ENCODE measurements around the gene TRIB2.
"Not testable (repeated sequence)": the region's sequence is repeated elsewhere in the genome, so short reads cannot be mapped to it uniquely, and the experiment has no call there.

Gene TRIB2

DNA sequence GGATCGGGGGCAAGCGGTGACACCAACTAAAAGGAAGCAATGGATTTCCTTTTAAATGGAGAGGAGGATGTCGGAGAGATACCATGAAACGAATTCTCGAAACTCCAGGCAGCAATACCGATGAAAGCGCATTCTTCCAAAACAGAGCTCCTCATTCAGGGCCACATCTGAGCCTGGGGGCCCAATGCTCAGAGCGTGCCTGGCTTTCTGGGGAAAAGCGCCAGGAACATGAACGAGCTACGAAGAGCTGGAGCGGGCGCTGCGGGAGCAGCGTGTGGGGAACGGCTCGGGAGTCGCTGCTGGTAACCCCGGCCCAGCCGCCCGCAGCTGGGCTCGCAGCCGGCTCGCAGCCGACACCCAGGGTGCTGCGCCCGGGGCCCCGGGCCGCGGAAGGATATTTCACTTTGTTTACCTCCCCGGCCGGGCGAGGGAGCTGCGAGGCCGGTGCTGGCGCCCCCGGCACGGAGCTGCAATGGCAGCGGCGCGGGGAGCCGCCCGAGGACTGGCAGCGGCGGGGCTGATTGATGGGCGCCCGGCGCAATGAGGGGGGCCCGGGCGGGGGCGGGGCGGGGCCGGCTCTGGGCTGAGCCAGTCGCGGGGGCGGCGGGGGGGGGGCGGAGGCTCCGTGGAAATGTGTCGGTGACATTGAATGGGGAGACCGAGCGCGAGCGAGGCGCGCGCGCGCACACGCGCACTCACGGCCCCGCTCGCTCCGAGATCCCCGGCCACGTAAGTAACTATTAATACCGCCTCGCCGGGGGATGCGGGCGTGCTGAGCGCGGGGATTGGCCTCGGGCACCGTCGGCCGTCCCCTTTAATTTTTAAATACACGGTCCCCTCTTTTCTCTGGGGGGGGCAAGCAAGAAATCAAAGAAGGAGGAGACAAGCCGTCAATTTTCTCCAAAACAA, at the start of gene TRIB2:
Gene TRIB2, plus strand, starts transcription at position 655 of the 909 bp plus-strand sequence. CDS start 1,372 bp downstream, outside the sequence.
- peak; percentile 88 for DNase-seq

DNA sequence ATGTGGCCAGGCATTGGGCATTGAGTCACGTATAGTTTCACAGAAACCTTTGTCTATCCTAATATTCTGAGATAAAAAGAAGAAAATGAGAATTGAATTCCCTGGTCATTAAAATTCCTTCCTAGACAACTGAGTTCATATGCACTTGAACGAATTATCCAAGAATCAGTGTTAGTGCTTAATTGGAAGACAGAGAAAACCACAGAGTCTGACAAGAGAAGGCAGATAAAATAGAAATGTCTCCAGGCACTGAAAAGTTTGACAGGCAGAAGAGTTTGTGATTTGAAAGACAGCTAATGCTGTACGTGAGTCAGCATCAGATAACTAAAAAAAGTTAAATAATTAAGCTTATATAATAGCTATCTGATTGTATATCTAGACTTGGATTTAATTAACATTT, 47.7 kb upstream of the TRIB2 start:
- no peak for DNase-seq

DNA sequence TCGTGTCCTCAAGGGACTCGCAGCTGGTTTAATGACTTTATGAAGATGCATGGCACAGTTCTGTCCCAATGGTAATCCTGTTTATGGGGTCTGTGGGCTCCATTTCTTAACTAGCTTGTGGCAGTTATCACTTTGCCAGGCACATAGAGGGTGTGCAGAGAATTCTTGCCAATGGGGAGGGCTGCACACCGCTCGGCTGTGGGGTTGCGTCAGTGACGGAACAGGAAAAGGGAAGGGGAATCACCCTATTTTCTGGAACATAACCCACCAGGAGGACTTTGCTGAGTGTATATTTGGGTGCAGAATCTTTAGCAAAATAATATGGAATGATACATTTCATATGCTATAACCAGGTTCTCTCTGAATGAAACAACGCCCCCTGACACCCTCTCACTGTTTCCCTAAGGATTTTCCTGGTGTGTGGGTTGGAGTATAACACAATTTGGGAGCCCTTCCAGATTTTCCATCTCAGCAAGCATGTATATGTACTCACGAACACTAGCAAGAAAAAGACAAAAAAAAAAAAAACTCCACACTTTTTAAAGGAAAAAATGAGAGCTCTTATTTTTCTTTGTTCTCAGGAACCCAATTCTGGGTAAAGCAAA, 43.9 kb upstream of the TRIB2 start:
- no peak for DNase-seq

DNA sequence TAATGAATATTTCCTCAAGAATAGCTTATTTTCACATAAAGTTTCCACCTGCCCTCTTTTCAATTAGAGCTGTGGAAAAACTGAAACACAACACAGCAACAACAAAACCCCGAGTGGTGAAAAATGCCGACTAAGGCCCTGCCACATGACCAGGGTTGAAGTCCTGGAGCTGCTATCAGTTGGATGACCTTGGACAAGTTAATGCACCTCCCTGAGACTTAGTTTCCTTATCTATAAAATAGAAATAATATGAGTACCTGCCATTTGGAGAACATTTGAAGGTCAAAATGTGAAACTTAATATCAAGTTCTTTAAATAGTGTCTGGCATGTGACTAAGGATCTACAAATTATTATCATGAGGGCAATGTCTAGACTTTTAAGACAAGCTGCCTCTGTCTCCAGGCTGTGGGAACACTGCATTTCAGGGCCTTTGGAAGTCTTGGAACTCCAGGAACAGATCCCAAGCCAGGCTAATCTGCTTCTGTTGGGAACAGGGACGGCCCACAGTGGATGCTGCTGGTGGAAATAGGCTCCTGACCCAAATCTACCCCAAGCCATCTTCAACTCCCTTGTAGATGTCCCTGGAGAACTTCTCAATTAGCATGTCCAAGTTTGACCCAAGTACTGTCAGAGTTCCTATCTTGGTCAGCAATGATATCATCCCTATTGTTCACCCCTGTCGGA, 42.0 kb upstream of the TRIB2 start:
- DNase-seq: no peak

DNA sequence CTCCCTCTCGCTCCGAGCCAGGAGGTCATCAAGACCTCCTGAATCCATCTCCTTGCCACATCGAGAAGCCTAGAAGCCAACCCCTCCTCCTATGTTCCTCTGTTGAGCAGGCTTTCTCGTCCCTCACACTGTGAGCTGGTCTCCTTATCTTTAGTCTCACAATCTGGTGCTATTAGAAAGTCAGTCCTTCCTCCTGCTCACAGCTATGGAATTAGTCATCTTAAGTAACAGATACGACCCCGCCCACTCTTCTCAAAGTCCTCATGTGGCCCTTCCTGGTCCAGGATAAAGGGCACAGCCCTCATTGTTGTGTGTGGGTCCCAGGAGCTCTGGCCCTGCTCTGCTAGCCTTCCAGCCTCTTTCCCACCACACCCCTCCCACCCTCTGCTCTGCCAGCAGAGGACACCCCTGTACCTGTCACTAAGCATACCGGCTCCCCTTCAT, 41.4 kb upstream of the TRIB2 start:
- DNase-seq: no peak

DNA sequence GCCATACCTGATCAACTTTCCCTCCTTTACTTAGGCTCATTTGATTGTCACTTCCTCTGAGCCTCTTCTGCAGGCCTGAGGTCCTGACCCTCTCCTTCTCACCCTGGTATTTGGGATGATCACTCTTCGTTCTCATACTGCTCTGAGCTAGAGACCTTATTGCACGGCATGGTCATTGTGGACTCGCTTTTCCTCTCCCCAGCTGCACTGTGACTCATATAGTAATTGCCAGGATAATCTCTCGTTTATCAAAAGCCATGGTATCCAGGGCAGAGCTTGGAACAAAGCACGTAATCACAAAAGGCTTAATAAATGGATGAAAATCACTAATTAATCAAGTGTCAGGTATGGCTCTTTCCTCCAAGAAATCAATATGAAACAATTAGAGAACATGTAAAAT, 40.9 kb upstream of the TRIB2 start:
- DNase-seq: no peak

DNA sequence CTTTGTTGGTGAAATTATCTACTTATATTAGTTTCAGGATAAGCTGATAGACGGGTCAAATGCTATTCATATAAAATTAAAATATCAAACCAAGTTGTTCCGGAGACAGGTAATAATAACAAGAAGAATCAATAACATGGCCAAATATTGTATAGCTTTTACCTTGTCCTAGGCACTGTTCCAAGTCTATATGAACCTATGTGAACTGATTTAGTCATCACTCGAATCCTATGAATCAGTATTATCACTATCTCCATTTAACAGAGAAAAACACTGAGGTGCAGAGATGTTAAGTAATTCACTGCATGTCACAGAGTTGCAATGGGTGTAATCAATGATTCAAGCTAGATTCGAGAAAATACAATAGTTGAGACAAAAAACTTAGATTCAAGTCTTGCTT, 40.0 kb upstream of the TRIB2 start:
- DNase-seq: no peak

DNA sequence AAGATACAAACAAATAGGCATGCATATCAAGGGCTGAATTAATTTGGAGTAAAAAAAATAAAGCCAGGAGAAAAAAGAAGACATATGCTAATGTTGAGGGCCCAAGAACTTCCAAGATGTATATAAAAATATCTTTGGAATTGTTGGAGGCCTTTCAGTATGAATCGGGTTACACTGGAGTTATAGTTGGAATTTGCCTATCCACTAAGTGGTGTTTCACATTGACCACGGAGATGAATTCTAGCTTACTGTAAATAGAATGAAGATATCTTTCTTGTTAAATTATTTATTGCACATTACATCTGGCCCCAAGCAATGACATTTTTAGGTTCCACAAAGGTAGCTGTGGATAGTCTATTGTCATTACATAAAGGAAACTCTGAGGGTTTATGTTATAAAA, 38.5 kb upstream of the TRIB2 start:
- DNase-seq: no peak

DNA sequence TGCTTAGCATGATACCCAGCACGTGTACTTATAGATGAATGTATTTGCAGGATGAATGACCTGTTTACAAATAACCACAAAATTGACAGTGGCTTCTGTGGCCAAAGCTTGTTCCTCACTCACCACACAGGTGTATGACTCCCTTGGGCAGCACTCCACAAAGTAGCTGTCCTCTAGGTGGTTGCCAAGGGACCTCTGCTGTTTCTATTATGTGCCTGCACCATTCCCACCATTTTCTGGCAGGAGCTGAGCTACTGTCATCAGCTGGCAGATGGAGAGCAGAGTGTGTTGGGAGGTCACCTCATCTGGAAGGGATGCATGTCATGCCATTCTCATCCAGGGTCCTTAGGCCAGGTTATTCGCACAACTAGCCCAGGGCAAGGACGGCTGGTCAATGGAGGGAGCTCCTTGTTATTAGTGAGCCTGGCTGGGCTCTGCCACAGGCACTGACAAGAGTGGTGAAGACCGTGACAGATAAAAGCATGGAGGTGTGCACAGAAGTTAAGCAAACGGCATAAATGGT, 37.1 kb upstream of the TRIB2 start:
- no peak for DNase-seq

DNA sequence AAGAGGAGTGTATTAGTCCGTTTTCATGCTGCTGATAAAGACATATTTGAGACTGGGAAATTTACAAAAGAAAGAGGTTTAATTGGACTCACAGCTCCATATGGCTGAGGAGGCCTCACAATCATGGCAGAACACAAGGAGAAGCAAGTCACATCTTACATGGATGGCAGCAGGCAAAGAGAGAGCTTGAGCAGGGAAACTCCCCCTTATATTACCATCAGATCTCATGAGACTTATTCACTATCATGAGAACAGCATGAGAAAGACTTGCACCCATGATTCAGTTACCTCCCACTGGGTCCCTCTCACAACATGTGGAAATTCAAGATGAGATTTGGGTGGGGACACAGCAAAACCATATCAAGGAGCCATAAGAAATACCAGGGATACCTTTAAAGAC, 36.6 kb upstream of the TRIB2 start:
- not testable (repeated sequence) for DNase-seq

DNA sequence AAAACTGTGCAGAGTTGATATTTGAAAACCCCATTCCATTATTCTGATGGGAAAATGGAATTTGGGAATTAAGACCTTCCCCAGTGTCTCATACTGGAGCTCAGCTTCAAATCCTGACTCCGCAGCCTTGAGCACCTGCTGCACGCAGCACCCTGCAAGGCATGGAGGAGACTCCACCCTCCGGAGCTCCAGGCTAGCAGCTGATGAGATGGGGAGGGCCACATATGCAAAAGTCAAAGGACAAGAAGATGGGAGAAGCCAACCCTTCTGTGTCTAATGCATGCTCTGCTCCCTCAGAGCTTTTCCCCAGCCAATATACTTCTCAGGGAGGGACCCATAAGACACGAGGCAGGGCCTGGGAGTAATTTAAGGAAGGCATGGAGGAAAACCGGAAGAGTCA, 34.7 kb upstream of the TRIB2 start:
- no peak for DNase-seq

DNA sequence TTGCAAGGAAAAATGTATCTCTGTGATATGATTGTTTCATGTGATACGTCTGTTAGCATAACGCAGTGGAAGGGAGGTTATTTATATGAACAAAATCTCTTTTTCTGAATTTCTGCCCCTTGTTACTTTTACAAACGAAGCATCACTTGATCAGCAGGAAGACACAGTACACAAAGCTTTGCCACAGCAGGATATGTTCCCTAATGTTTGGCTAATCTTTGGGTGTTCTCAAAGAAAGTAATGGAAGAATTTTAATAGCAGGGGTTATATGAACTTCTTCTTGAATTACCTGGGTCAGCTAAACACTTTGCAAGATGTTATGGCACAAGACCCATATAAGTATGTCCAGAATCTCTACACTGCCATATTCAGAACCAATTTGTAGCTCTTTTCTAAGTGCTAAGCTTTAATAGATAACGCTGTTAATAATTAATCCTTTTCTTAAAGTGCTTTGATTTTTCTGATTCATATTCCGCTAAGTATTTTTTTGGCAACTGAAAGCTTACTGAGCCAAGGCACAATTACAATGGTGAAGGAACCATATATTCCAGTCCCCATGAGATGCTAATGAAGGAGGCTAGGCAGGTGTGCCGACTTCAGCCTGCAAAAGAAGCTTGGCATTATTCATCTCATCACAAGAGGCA, 33.2 kb upstream of the TRIB2 start:
- no peak for DNase-seq

DNA sequence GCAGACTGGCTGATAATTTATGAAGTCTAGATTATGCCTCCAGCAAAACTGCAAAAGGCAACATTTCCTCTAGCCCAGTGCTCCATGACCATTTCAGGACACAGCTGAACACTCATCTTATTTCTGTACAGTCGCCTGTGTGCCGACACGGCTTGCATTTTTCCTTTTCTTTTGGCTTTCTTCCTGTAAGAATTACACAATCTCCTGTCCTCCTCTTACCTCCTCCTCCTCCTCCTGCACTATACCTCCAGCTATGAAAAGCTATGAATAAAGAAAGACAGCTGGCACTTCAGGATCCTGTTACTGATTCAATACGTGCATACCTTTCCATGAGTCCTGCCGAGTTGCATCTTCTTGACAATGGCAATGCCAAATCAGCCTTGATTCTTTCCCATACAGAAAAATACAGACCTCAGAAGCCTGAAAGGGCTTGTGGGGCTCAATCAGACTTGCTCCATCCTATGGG, 32.2 kb upstream of the TRIB2 start:
- no peak for DNase-seq

DNA sequence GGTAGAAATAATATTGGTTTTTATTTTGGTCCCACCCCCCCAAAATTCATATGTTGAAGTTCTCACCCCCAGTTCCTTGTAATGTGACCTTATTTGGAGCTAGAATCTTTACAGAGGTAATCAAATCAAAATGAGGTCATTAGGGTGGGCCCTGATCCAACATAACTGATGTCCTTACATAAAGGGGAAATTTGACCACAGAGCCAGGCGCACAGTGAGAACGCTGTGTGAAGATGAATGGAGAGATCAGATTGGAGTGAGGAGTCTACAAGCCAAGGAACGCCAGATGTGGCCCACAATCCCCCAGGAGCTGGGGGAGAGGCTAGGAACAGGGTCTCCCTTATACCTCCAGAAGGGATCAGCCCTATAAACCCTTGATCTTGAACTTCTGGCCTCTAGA, 31.6 kb upstream of the TRIB2 start:
- DNase-seq: no peak

DNA sequence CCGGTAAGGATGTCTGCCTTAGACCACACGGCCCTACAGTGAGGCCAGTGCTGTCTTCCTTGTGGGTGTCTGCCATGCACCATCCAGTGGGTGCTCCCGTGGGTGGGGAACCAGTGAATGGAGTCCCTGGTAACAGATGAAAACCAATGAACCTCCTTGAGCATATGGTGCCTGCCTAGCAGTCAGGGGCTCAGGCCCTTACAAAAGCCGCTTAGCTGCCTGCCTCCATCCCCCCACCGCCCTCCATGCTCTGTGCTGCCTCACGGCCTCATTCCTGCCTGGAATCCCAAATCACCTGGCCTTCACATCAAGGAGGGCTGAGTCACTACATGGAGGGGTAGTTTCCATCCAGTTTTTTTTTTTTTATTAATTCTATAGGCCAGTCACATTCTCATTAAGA, 30.8 kb upstream of the TRIB2 start:
- DNase-seq: no peak

DNA sequence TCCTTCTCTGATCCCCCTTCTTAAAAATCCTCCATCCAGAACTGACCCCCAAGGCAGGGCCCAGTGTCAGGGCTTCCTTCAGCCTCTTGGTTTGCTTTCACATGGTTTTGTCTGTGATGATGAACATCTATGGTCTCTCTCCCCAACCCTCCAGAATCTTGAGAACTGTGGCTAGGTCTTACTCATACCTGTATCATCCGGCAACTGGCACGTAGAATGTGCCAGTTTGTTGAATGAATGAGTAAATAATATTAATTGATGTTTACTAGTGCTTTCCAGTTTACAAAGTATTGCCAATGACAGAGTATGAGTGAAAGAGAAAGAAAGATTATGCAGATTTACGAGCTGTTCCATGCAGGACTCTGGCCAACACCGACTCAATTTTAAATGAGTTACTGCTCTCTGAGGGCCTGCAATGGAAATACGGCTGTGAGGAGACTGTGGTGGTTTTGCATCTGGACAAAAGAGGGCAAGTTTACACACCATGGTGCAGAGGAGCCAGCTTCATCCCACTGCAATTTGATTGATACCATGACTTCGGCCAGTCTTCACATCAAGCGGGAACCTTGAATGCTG, 29.9 kb upstream of the TRIB2 start:
- no peak for DNase-seq

DNA sequence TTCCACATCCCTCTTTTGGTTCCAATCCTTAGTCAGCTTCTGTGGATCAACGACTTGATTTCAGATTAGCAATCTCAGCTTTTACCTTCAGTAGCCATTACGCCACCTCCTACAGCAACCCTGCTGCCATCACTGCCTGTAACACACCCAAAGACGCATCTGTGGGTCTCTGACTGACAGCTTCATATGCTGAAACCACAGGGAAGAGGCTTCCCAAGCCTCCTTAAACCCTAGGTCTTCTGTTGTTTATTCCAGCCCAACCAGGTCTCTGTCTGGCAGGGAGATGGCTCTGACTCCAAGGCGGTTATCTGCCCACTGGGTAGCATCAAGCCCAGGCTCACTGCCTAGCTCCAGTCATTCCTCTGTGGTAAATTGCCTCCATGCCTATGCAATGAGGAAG, 28.6 kb upstream of the TRIB2 start:
- no peak for DNase-seq

DNA sequence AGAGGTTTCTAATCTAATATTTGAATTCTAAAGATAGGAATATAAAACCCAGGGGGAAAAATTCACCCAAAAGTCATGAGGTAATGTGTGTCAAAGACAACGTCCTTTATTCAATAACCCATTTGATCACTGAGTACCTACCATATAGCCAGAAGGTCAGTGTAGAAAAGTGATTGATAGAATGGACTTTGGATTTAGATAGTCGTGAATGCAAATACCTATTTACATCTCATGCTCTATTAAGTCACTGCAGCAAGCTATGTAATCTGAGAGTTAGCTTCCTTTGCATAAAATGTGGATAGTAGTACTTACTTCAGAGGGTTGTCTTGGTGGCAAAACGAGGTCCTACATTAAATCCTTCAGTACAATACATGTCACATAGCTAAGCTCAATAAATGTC, 27.8 kb upstream of the TRIB2 start:
- DNase-seq: no peak

DNA sequence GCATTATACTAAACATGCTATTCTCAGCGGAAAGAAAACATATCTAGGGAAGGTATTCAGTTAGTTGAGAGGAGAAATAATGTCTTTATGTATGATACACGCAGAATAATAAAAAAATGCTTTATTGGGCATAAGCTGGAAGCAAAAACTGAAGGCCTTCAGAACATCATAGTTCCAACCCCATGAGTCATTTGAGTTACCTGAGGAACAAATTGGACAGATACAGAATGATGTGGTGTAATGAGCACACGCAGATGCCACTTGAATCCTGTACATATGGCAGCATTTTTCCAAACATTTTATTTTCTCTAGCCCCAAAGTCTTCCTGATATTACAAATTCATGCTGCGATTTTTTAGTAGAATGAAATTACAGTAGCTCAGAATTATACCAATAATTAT, 23.2 kb upstream of the TRIB2 start:
- DNase-seq: no peak

DNA sequence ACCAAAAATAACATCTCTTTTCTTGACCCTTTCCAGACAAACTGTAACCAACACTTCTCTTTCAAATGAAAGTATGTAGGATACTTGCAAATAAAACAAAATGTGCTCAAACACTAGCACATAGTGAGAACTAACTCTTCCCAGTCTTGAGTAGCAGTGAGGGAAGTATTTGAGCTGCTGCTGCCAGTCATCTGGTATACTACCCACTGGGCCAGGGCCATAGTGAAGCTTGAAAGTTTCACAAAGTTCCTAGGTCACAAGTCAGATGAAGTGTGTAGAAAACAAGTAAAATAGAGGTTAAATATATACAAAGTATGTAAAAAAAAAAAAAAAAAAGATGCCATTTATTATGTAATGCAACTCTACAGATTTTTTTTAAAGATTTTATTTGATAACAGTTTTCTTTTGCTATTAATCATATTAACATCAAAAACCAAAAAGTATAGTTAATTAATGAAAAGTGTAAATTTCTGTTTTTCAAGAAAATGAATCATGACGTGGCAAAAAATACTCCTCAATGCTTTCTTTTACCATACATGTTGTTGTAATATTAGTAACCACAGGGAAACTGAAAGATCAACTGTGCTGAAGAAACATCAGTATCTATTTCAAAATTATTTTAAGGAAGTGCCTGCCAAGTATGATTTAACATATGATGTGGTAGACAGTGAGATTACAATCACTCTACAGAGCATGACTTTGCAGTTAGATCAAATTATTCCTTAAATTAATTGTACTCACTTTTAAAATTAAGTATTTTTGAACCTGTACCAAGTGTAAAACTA, 21.6 kb upstream of the TRIB2 start:
- no peak for DNase-seq

DNA sequence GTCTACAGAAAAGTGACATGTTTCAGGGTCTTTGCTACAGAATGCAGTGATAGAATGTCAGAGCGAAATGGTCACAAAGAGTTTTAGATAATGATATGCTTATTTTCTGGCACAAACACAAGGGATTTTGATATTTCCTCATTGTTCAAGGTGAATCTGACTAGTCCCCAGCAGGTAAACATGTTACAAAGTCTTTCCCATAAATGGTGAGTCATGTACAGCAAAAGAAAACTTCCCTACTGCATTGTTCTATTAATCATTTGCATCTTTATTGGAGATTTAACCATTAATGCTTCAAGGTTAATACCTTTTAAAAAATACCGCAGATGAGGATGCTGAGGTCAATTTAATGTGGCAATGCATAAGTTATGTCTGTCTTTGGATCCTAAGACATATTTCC, 19.1 kb upstream of the TRIB2 start:
- no peak for DNase-seq

DNA sequence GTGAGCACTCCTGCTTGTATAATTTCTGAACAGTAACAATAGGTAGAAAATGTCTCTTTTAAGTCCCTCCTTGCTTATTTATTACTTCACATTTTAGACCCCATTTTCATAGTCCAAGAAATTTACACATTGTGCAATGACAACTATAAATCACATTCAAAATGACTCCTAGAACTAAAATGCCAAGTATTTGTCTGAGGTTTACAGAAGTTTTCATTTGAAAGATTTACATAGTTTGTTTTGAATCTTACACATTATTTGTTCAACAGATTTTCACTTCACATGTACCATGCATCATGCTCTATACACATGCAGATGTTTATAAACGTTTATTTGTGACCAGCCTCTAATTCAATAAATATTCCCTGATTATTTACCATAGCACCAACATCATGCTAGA, 15.7 kb upstream of the TRIB2 start:
- DNase-seq: no peak

All from NCI-H1105 treated with DMSO at 0.1 percent for 48 hours (cell line).